GM15510 (cell line): ENCODE results near the gene CD2BP2.

Source experiments
- POLR2A ChIP-seq: IDR thresholded peaks from 3 replicates; pipeline ENCODE4 v1.6.1; 2011; ENCODE audit warnings: borderline replicate concordance; ENCODE audit not compliant: insufficient read length; ENCODE audit errors: extremely low read depth

Gene CD2BP2

DNA sequence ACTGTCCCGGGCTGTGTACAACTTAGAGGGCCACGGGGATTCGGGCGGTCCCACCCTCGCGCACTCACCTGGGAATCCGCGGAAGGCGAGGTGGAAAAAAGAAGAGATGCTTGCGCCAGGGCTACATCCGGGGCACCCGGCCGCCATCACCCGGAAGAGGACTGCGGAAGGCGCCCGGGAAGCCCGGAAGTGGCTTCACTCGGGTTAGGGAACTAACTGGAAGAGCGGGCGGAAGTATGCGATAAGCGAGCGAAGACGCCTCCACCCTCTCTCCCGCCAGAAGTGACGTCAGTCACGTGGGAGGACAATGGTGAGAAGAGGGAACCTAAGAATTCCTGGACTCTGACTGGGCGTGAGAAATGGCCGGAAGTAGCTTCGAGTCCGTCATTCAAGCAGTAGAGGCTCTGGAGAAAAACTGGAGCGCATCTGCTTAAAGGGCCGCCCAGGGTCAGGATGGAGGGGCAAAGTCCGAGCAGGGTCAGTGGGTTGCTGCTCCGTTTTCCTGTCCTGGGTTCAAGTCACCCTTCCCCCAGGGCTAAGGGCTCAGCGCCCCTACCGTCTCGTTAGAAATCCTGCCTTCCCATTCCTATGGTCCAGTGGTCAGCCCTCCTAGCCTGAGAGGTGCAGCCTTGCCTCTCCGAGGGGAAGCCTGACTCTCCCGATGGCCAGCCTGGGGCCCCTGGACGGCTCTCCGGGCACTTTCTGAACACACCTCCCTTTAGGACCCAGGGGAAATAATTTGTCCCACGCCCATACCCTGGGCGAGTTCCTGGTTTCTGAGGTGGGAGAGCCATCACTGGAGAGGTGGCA lies at the start of gene CD2BP2:
Gene CD2BP2, minus strand, starts transcription at position 165 of the 810 bp plus-strand sequence. CDS start 627 bp downstream, outside the sequence.
- TF ChIP-seq POLR2A = peak; percentile 62

DNA sequence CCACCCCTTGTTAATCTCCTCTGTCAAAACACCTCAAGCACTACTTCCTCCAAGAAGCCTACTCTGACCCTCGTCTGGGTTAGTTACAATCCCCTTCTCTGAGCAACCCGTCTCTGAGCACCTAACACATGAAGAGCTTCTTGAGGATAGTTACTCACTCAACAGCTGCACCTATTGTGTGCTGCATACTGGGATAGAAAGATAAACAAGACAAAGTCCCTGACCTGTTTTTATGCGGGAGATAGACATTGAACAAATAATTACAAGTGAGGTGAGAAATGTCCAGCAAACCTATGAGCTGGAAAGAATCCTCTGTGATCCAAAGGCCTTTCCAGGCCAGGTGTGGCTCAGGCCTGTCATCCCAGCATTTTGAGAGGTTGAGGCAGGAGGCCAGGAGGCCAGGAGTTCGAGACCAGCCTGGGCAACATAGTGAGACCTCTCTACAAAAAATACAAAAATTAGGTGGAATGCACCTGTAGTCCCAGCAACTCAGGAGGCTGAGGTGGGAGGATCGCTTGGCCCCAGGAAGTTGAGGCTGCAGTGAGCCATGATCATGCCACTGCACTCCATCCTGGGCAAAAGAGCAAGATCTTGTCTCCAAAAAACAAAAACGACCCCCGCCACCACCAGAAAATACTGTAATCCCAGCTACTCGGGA lies 46.8 kb upstream of the CD2BP2 start:
- TF ChIP-seq POLR2A = no peak

GRCh38 chr16:30399435-30400186 lies 44.5 kb upstream of the CD2BP2 start:
- TF ChIP-seq POLR2A = no peak

GRCh38 chr16:30398661-30399434 lies 43.7 kb upstream of the CD2BP2 start:
- no peak for TF ChIP-seq POLR2A

DNA sequence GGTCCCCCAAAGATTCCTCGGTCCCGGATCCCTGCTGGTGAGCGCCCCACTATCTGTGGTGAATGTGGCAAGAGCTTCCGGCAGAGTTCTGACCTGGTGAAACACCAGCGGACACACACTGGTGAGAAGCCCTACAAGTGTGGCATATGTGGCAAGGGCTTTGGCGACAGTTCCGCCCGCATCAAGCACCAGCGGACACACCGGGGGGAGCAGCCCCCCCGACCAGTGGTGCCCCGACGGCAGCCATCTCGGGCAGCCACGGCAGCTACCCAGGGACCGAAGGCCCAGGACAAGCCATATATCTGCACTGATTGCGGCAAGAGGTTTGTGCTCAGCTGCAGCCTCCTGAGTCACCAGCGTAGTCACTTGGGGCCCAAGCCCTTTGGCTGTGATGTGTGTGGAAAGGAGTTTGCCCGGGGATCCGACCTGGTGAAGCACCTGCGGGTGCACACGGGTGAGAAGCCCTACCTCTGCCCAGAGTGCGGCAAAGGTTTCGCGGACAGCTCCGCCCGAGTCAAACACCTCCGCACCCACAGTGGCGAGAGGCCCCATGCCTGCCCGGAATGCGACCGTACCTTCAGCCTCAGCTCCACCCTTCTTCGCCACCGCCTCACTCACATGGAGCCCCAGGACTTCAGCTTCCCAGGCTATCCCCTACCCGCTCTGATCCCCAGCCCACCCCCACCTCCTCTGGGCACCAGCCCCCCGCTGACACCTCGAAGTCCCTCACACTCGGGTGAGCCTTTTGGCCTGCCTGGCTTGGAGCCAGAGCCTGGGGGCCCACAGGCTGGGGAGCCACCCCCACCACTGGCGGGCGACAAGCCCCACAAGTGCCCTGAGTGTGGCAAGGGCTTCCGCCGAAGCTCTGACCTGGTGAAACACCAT lies 42.9 kb upstream of the CD2BP2 start:
- TF ChIP-seq POLR2A = no peak

DNA sequence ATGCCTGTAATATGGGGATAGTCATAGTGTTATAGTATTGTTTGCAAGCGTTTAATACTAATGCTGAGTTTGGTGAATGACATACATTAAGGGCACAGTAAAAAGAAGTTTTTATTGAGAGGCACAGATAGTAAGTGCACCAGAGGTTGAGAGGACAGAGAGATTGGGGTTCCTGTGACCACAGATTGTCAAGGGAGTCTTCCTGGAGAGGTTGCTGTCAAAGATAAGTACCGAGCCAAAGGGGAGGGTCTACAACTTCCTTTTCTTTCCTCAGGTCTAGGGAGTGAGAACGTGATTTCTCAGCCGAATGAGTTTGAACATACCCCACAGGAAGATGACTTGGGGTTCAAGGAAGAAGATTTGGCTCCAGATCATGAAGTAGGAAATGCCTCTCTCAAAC lies 41.9 kb upstream of the CD2BP2 start:
- TF ChIP-seq POLR2A = no peak

- no peak for TF ChIP-seq POLR2A
Measured at GRCh38 chr16:30395992-30396585, 41.0 kb upstream of the CD2BP2 start.

DNA sequence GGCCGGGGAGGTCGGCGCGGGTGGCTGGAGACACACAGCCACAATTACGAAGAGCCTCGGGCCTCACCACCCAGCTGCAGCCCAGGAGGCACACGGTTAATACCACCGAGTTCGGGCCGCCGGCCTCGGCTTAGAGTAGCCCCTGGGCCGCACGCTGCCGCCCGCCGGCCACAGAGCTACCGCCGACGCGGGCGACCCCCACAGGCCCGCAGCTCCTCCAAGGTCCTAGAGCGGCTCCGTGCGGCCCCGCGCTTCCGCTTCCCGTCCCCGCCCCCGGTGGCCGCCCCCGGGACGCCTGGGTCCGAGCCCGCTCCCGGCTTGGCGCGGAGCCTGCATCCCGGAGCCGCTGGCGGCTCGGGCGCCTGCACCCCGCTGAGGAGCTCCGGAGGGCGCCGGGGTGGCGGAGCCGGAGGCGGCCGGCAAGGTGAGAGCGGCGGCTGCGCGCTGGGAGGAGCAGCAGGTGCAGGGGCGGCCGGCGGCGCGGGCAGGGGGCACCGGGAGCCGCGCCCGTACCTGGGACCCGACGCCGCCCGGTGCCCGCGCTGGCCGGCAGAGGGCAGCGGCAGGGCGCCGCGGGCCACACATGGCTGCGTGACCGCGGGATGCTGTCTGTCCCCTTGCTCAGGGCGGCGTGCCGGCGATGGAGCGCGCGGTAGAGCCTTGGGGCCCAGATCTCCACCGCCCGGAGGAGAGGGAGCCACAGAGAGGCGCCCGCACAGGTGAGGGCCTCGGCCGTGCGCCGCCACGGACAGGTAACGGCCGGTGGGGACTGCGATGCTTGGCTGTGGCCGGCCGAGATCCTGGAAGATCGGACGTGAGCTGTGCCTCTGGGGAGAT lies 40.3 kb upstream of the CD2BP2 start, which contains the start of gene ZNF48:
Gene ZNF48, plus strand, starts transcription at position 266 of the 837 bp plus-strand sequence. Its CDS starts 375 bp downstream, at position 641.
- TF ChIP-seq POLR2A = peak; percentile 80

- no peak for TF ChIP-seq POLR2A
Measured at GRCh38 chr16:30394592-30395154, 39.6 kb upstream of the CD2BP2 start.

- TF ChIP-seq POLR2A = no peak
Measured at GRCh38 chr16:30383521-30383920, 28.4 kb upstream of the CD2BP2 start.

DNA sequence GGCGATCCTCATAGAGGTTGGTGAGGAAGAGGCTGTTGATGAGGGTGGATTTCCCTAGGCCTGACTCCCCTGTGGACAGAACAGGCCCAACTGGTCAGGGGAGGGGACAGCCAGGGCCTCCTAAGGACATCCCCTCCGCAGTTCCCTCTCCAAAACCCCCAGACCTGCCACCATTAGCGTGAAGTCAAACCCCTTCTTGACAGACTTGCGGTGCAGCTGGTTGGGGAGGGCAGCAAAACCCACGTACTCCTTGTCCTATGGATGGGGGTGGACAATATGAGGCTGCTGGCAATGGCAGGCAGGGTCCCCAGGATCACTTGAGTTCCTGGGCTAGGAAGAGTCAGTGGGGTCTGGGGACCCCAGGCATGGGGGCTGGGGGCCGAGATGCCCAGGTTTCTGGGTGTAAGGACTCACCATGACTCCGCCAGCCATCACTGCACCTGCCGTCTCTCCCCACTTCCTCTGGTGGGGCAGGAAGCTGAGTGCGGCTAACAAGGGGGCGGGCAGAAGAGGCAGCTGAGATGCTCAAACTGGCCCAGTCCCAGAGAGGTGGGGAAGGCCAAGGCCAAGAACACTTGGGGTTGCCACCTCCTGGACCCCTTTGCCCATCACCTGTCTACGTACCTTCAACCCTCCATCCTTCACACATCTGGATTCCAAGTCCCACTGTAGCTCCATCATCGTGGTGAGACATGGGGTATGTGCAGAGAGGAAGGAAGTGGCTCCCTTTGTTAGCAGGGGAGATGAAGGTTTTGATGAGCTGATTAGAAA lies 27.2 kb upstream of the CD2BP2 start, which contains the start of gene SEPTIN1:
Gene SEPTIN1, minus strand, starts transcription at position 451 of the 771 bp plus-strand sequence. Its CDS starts 19 bp downstream, at position 432.
- peak; percentile 69 for TF ChIP-seq POLR2A
